PFSK-1 (cell line): ENCODE measurements around the gene SPACA6.

ENCODE experiments used
- FOXP2 ChIP-seq: optimal IDR thresholded peaks from 2 replicates; pipeline ENCODE3; 2011; ENCODE audit warnings: borderline replicate concordance, control low read depth, inconsistent platforms; ENCODE audit not compliant: insufficient read depth; ENCODE audit errors: extremely low read length, extremely low read depth
- POLR2AphosphoS5 ChIP-seq: IDR thresholded peaks from 2 replicates; pipeline ENCODE4 v1.6.1; 2012; ENCODE audit warnings: low read depth, mild to moderate bottlenecking, control low read depth, low read length, moderate library complexity
- REST ChIP-seq, 2 experiments: IDR thresholded peaks; 2 replicates each; pipeline versions ENCODE4 v1.6.1 to v1.8.0; 2011 to 2012; ENCODE audit warnings: low read depth in 2 of 2, low read length in 2 of 2, control low read depth in 1 of 2, inconsistent platforms in 1 of 2, mild to moderate bottlenecking in 1 of 2, moderate library complexity in 1 of 2; ENCODE audit not compliant: insufficient read depth in 1 of 2
- SIN3A ChIP-seq: IDR thresholded peaks from 2 replicates; pipeline ENCODE4 v1.6.1; 2012; ENCODE audit warnings: mild to moderate bottlenecking, low read length, moderate library complexity, borderline replicate concordance; ENCODE audit not compliant: insufficient read depth
- TAF1 ChIP-seq: IDR thresholded peaks from 2 replicates; pipeline ENCODE4 v1.6.1; 2012; ENCODE audit warnings: low read length, control low read depth, borderline replicate concordance; ENCODE audit not compliant: insufficient read depth

The SPACA6 gene

GRCh38 chr19:51660975-51661600 is 32.0 kb upstream of the SPACA6 start:
- TF ChIP-seq FOXP2 (no peak), REST (IDR thresholded peaks at IDR 0.05; ENCODE audit: insufficient read depth in 1 of 2, low read depth in 2 of 2, low read length in 2 of 2) (peak in 1 of 2 experiments; percentile 75; a peak in 1 of 4 replicates), POLR2AphosphoS5 (no peak)

- no peak for TF ChIP-seq SIN3A
- no peak for TF ChIP-seq TAF1
- TF ChIP-seq FOXP2: no peak
- no peak for TF ChIP-seq POLR2AphosphoS5
- no peak for TF ChIP-seq REST (IDR thresholded peaks at IDR 0.05; ENCODE audit: insufficient read depth in 1 of 2, low read depth in 2 of 2, low read length in 2 of 2)
These were observed 29.5 kb upstream of the SPACA6 start for GRCh38 chr19:51663650-51664049.

GRCh38 chr19:51664131-51664530 is 29.0 kb upstream of the SPACA6 start:
- no peak for TF ChIP-seq REST (IDR thresholded peaks at IDR 0.05; ENCODE audit: insufficient read depth in 1 of 2, low read depth in 2 of 2, low read length in 2 of 2)
- TF ChIP-seq SIN3A: no peak
- no peak for TF ChIP-seq POLR2AphosphoS5
- no peak for TF ChIP-seq FOXP2
- TF ChIP-seq TAF1: no peak

- TF ChIP-seq REST (IDR thresholded peaks at IDR 0.05; ENCODE audit: insufficient read depth in 1 of 2, low read depth in 2 of 2, low read length in 2 of 2): no peak
- no peak for TF ChIP-seq TAF1
- no peak for TF ChIP-seq POLR2AphosphoS5
- TF ChIP-seq FOXP2: no peak
- TF ChIP-seq SIN3A: no peak
These were observed 28.1 kb upstream of the SPACA6 start for GRCh38 chr19:51664997-51665396.

GRCh38 chr19:51668216-51668615 is 24.9 kb upstream of the SPACA6 start:
- TF ChIP-seq REST (IDR thresholded peaks at IDR 0.05; ENCODE audit: insufficient read depth in 1 of 2, low read depth in 2 of 2, low read length in 2 of 2) (no peak), SIN3A (no peak), POLR2AphosphoS5 (no peak), FOXP2 (no peak), TAF1 (no peak)
